Endothelial cell of umbilical vein (primary cell): ENCODE results near the gene PHOSPHO1. TPM values are rescaled to one million over a fixed set of nuclear protein-coding genes. Genes with fewer than 3 reads are reported as not detected.

ENCODE experiments used
- BruUV-seq: library from RNA; stranded (reverse); fragments of 400-500 nt; replicated peaks from 2 replicates; lab custom pipeline; 2021; lab: Mats Ljungman, UMichigan
- CTCF ChIA-PET: fragments of 300-600, 350-600 bp; sonication (Branson Sonifier 250); formaldehyde crosslinking; loops from one replicate; lab custom pipeline; 2021; ENCODE audit warnings: antibody characterized with exemption, inconsistent platforms; lab: Charles Lee
- POLR2A ChIA-PET: fragments of 300-600, 350-600 bp; sonication (Branson Sonifier 250); formaldehyde crosslinking; loops from one replicate; lab custom pipeline; 2021; ENCODE audit warnings: antibody characterized with exemption, inconsistent platforms; lab: Charles Lee
- DNase-seq: peaks from one replicate; pipeline ENCODE4 v3.0.0-alpha.2; 2011; ENCODE audit warnings: low read depth, low spot score
- FAIRE-seq: peaks from 2 replicates; lab custom pipeline; 2011; peaks lifted over from hg19 to GRCh38; lab: Jason Lieb, UNC
- H2AFZ ChIP-seq: 2 replicates; pipeline ENCODE4 v1.6.0; 2012; ENCODE audit warnings: low read depth, low read length, control low read depth, inconsistent platforms
- H3K27ac ChIP-seq: 2 replicates; pipeline ENCODE4 v1.5.1; 2011; ENCODE audit warnings: low read depth, mild to moderate bottlenecking, control low read depth, low read length, moderate library complexity; ENCODE audit not compliant: insufficient read depth
- H3K27me3 ChIP-seq, 2 experiments: 2 replicates each; pipeline versions ENCODE4 v1.6.0 to v1.6.1; 2011; ENCODE audit warnings: low read length in 2 of 2, mixed read lengths in 1 of 2; ENCODE audit not compliant: control insufficient read depth in 2 of 2, insufficient read depth in 2 of 2
- H3K36me3 ChIP-seq, 2 experiments: 2 replicates in 1 of 2; 3 replicates in 1 of 2; pipeline ENCODE4 v1.5.1; 2011; ENCODE audit warnings: low read length in 2 of 2, mild to moderate bottlenecking in 1 of 2, moderate library complexity in 1 of 2; ENCODE audit not compliant: control insufficient read depth in 2 of 2, insufficient read depth in 2 of 2; ENCODE audit errors: extremely low read depth in 1 of 2
- H3K4me1 ChIP-seq: 3 replicates; pipeline ENCODE4 v1.5.1; 2011; ENCODE audit warnings: mild to moderate bottlenecking, low read length; ENCODE audit not compliant: control insufficient read depth, insufficient read depth; ENCODE audit errors: extremely low read depth
- H3K4me2 ChIP-seq: 2 replicates; pipeline ENCODE4 v1.6.1; 2011; ENCODE audit warnings: low read length, control low read depth, mixed read lengths; ENCODE audit not compliant: insufficient read depth
- H3K4me3 ChIP-seq, 3 experiments: fragments of 200-600 bp in 1 of 3; sonication (generic), shearing (Covaris generic) in 1 of 3; replicated peaks in 1 of 3; 2 replicates each; pipeline ENCODE4 v1.5.1; 2011 to 2016; ENCODE audit warnings: control low read depth in 3 of 3, low read length in 3 of 3, mild to moderate bottlenecking in 2 of 3, inconsistent platforms in 1 of 3, low read depth in 1 of 3, moderate library complexity in 1 of 3; ENCODE audit not compliant: insufficient read depth in 1 of 3
- H3K79me2 ChIP-seq: 2 replicates; pipeline ENCODE4 v1.6.0; 2012; ENCODE audit warnings: low read length, inconsistent platforms; ENCODE audit not compliant: control insufficient read depth, insufficient read depth
- H3K9ac ChIP-seq: replicated peaks from 2 replicates; pipeline ENCODE3; 2011; ENCODE audit warnings: low read length, control low read depth; ENCODE audit not compliant: insufficient read depth; ENCODE audit errors: extremely low read depth
- H3K9me1 ChIP-seq: replicated peaks from 3 replicates; pipeline ENCODE4 v1.6.0; 2011; ENCODE audit warnings: mild to moderate bottlenecking, low read length; ENCODE audit not compliant: control insufficient read depth, insufficient read depth; ENCODE audit errors: extremely low read depth
- H3K9me3 ChIP-seq: replicated peaks from 2 replicates; pipeline ENCODE4 v1.5.1; 2012; ENCODE audit warnings: low read length, inconsistent platforms; ENCODE audit not compliant: control insufficient read depth, insufficient read depth
- H4K20me1 ChIP-seq: replicated peaks from 2 replicates; pipeline ENCODE3; 2011; ENCODE audit warnings: mild to moderate bottlenecking, low read length; ENCODE audit not compliant: control insufficient read depth, insufficient read depth; ENCODE audit errors: extremely low read depth
- EZH2 ChIP-seq: IDR thresholded peaks from 2 replicates; pipeline ENCODE4 v1.6.1; 2012; ENCODE audit warnings: borderline replicate concordance, low read depth, mild to moderate bottlenecking, moderate library complexity, low read length, inconsistent platforms; ENCODE audit not compliant: severe bottlenecking
- FOS ChIP-seq: IDR thresholded peaks from 2 replicates; pipeline ENCODE4 v1.6.1; 2011; ENCODE audit warnings: mild to moderate bottlenecking, low read length, moderate library complexity, borderline replicate concordance; ENCODE audit not compliant: insufficient read depth
- GATA2 ChIP-seq: IDR thresholded peaks from 2 replicates; pipeline ENCODE4 v1.7.0; 2011; ENCODE audit warnings: low read depth, mild to moderate bottlenecking, moderate library complexity, mixed read lengths, low read length; ENCODE audit not compliant: insufficient read length, insufficient read depth
- JUN ChIP-seq: IDR thresholded peaks from 2 replicates; pipeline ENCODE4 v1.6.1; 2011; ENCODE audit warnings: borderline replicate concordance, low read depth; ENCODE audit not compliant: insufficient read length, insufficient read depth
- MYC ChIP-seq: IDR thresholded peaks from one replicate; pipeline ENCODE4 v1.6.1; 2011; ENCODE audit warnings: mild to moderate bottlenecking, low read depth, low read length
- POLR2A ChIP-seq: IDR thresholded peaks from 2 replicates; pipeline ENCODE4 v1.6.1; 2012; ENCODE audit warnings: low read depth, mild to moderate bottlenecking, control low read depth, low read length
- POLR2AphosphoS5 ChIP-seq: IDR thresholded peaks from 2 replicates; pipeline ENCODE4 v1.6.1; 2012; ENCODE audit warnings: low read depth, mild to moderate bottlenecking, control low read depth, low read length, moderate library complexity; ENCODE audit not compliant: insufficient read depth
- dilution Hi-C: fragments of 300-500 bp; cut with MboI; formaldehyde crosslinking; loops from one replicate; pipeline ENCODE4 v1.15.0; 2019; ENCODE audit warnings: low sequenced_read_pairs; ENCODE audit not compliant: extremely low pct_ligation_motif_present
- intact Hi-C: fragments of 100-400 bp; cut with micrococcal nuclease; formaldehyde crosslinking; loops from one replicate; pipeline ENCODE4 v1.10.0; 2022
- polyA plus RNA-seq, 4 experiments: library from polyadenylated mRNA; depleted of rRNA in 3 of 4; stranded (reverse) in 3 of 4; unstranded in 1 of 4; fragments of >200 nt; gene quantifications; 2 replicates each; pipeline versions ENCODE4 v1.2.1 to v1.2.3, GENCODE V29; 2011 to 2012; ENCODE audit warnings: missing spikeins in 1 of 4
- total RNA-seq: library from RNA; stranded (reverse); gene quantifications from 2 replicates; pipeline ENCODE4 v1.2.3, GENCODE V29; 2021
- TF ChIP-seq, protein P1 (sequence below), 2 donors: IDR thresholded peaks; 1 replicate in 1 of 2; 2 replicates in 1 of 2; pipeline ENCODE4 v1.5.1; 2011; ENCODE audit warnings: low read length in 2 of 2, mild to moderate bottlenecking in 2 of 2, moderate library complexity in 2 of 2, control low read depth in 1 of 2, inconsistent platforms in 1 of 2, low read depth in 1 of 2; ENCODE audit not compliant: insufficient read depth in 1 of 2; ENCODE audit errors: extremely low read depth in 1 of 2
- TF ChIP-seq, protein P2 (sequence below): IDR thresholded peaks from 2 replicates; pipeline ENCODE4 v1.6.1; 2011; ENCODE audit not compliant: insufficient read depth, insufficient read length

PHOSPHO1 gene
- total and polyA plus RNA-seq, 2 donors (not counting 3 experiments of a cell fraction or from before 2014, with no cell fraction given) = 0.23 TPM; not detected in 1

GRCh38 chr17:49200423-49201083 lies 30.0 kb downstream of the PHOSPHO1 start:
- no TSS peak for BruUV-seq
- intact Hi-C loops (loop anchor here (1.0 kb wide), 1 partner anchor 10 kb away; the partner anchor contains the start of genes ABI3 and GNGT2), dilution Hi-C loops (no loop called here)
- H3K9ac ChIP-seq = no peak overlapping the region
- H3K9me3 ChIP-seq = no peaks in the 10 kb centered on the region
- peak overlapping the region; percentile 92 for H2AFZ ChIP-seq
- TF ChIP-seq POLR2AphosphoS5 (no peak), FOS (no peak), EZH2 (no peak), POLR2A (no peak), JUN (no peak), MYC (no peak), GATA2 (no peak)
- TF ChIP-seq, protein P1, sequence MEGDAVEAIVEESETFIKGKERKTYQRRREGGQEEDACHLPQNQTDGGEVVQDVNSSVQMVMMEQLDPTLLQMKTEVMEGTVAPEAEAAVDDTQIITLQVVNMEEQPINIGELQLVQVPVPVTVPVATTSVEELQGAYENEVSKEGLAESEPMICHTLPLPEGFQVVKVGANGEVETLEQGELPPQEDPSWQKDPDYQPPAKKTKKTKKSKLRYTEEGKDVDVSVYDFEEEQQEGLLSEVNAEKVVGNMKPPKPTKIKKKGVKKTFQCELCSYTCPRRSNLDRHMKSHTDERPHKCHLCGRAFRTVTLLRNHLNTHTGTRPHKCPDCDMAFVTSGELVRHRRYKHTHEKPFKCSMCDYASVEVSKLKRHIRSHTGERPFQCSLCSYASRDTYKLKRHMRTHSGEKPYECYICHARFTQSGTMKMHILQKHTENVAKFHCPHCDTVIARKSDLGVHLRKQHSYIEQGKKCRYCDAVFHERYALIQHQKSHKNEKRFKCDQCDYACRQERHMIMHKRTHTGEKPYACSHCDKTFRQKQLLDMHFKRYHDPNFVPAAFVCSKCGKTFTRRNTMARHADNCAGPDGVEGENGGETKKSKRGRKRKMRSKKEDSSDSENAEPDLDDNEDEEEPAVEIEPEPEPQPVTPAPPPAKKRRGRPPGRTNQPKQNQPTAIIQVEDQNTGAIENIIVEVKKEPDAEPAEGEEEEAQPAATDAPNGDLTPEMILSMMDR (IDR thresholded peaks at IDR 0.05; ENCODE audit: extremely low read depth in 1 of 2, insufficient read depth in 1 of 2, low read depth in 1 of 2, low read length in 2 of 2) = no peak
- TF ChIP-seq, protein P2, sequence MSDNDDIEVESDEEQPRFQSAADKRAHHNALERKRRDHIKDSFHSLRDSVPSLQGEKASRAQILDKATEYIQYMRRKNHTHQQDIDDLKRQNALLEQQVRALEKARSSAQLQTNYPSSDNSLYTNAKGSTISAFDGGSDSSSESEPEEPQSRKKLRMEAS = no peak
- H3K79me2 ChIP-seq = no peaks in the 10 kb centered on the region
- POLR2A ChIA-PET = no interaction called here
- H3K36me3 ChIP-seq = no peaks in the 10 kb centered on the region
- FAIRE-seq (no peak), DNase-seq (no peak)
- H4K20me1 ChIP-seq = no peaks in the 10 kb centered on the region
- no peaks in the 10 kb centered on the region for H3K27me3 ChIP-seq
- H3K27ac ChIP-seq = peak overlapping the region; percentile 58
- CTCF ChIA-PET = interaction anchor here (0.8 to 15.9 kb wide), 8 partner anchors 8 to 90 kb away, joined by 3 to 212 read pairs (median 4); partner anchors contain the start of gene PHOSPHO1
- H3K4me1 ChIP-seq = peaks cover 20% of the 10 kb centered on the region
- peak overlapping the region; percentile 30 for H3K4me2 ChIP-seq
- no peak overlapping the region for H3K4me3 ChIP-seq
- no peaks in the 10 kb centered on the region for H3K9me1 ChIP-seq
